ENCODE measurements around the gene DCHS1. TPM values are rescaled to one million over a fixed set of nuclear protein-coding genes. Genes with fewer than 3 reads are reported as not detected.

Gene DCHS1
- total and polyA plus RNA-seq, 10 of the 15 experiments (the other 5 are each of a cell fraction or from before 2014, with no cell fraction given) = 0.02 to 0.64 (median 0.18) TPM; not detected in 1

- no peak for TF ChIP-seq ZBTB4 (CRISPR knock-in tag; IDR thresholded peaks at IDR 0.05)
- TF ChIP-seq ZBTB11 (CRISPR knock-in tag; IDR thresholded peaks at IDR 0.05) = no peak
These were observed 56.2 kb downstream of the DCHS1 start (continued) for GRCh38 chr11:6599449-6599848.

- DNase-seq (ENCODE audit: low read depth, low spot score) = no peak
- no peak for FAIRE-seq
These were observed 57.1 kb downstream of the DCHS1 start for GRCh38 chr11:6598555-6598954.

More at GRCh38 chr11:6598555-6598954, 57.1 kb downstream of the DCHS1 start:
- H3K36me3 ChIP-seq (ENCODE audit: control insufficient read depth in 2 of 2, insufficient read depth in 2 of 2, low read length in 1 of 2) = peaks cover 14 to 19% of the 10 kb centered on the region in 2 experiments
- no peak for ATAC-seq
- no peaks in the 10 kb centered on the region for H3K9me3 ChIP-seq (replicated peaks; ENCODE audit: control insufficient read depth, insufficient read depth, low read length)
- intact Hi-C loops (cut with micrococcal nuclease; ENCODE audit: unreplicated experiment) = no loop called here
- ChIA-PET CTCF (interaction anchor here (0.9 kb wide), 1 partner anchor 67 kb away, joined by 3 read pairs; no protein-coding TSS in a partner anchor), RAD21 (ENCODE audit: unreplicated experiment) (interaction anchor here (1.0 kb wide), 1 partner anchor 21 kb away, joined by 4 read pairs; the partner anchor contains the start of gene TPP1), POLR2A (no interaction called here), SMC1A (ENCODE audit: uncharacterized antibody, unreplicated experiment) (interaction anchor here (1.6 kb wide), 1 partner anchor 9 kb away, joined by 6 read pairs; no protein-coding TSS in a partner anchor)
- H3K79me2 ChIP-seq (ENCODE audit: control insufficient read depth, insufficient read depth, low read length) = peaks cover 38% of the 10 kb centered on the region
- no peak overlapping the region for H3K4me2 ChIP-seq (ENCODE audit: control insufficient read depth, insufficient read depth)
- BruUV-seq (replicated peaks) = no TSS peak
- no peak overlapping the region for H3K27ac ChIP-seq (ENCODE audit: control insufficient read depth, insufficient read depth)
- no peaks in the 10 kb centered on the region; the same call in 1 of the 2 replicates for H4K20me1 ChIP-seq (ENCODE audit: control insufficient read depth, insufficient read depth)
- no peak overlapping the region for H3K9ac ChIP-seq (ENCODE audit: control insufficient read depth, insufficient read depth, low read length)
- 97% methylated on average over 3 of the region's 3 CpGs for WGBS (ENCODE audit: insufficient coverage, insufficient replicate concordance, low lambda C conversion rate, missing lambda C conversion rate)
- TF ChIP-seq RBBP5 (conservative IDR thresholded peaks at IDR 0.05) (no peak), CEBPZ (IDR thresholded peaks at IDR 0.05; ENCODE audit: low read depth, low read length) (no peak), SMAD1 (IDR thresholded peaks at IDR 0.05; ENCODE audit: low read depth, partially characterized antibody) (no peak)
- H3K4me1 ChIP-seq (ENCODE audit: control insufficient read depth, insufficient read depth, low read length) = peaks cover 3% of the 10 kb centered on the region; the same call in 1 of the 2 replicates
- H3K27me3 ChIP-seq (replicated peaks in 1 of 2; ENCODE audit: control insufficient read depth in 2 of 2, insufficient read depth in 2 of 2, low read length in 1 of 2) = no peaks in the 10 kb centered on the region
- no peak overlapping the region for H3K4me3 ChIP-seq
- no peak overlapping the region for H2AFZ ChIP-seq (ENCODE audit: control insufficient read depth, low read depth, low read length)
- in situ Hi-C loops (cut with MboI) = no loop called here

Measured in GM12878 (cell line).